Measurements from ENCODE around the gene PAPPA2. TPM values are rescaled to one million over a fixed set of nuclear protein-coding genes. Genes with fewer than 3 reads are reported as not detected.
"Not testable (repeated sequence)": the region's sequence is repeated elsewhere in the genome, so short reads cannot be mapped to it uniquely, and the experiment has no call there.

Gene PAPPA2
- total RNA-seq, 2 experiments from 2014 or later: 0.03 TPM; not detected in 1

DNA sequence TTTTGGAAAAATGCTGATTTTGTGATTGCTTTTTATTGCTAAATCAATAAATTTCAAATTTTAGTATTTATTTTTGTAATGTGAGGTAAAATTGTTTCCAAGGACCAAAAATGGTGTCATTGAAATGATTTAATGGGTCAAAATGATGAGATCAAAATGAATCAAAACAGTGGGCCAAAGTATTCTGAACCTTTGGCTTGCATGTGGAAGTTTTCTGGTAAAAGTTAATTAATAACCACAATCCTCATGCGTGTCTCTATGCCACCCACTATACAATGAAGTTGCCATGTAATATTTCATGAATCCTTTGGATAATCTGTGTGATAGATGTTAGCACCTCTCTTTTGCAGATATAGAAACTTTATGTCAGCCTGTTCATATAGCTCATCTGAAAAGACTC is 83.8 kb downstream of the PAPPA2 start:
- H3K4me3 Mint-ChIP-seq: no peak overlapping the region
- H3K27ac Mint-ChIP-seq: no peak overlapping the region
- peaks cover 2% of the 10 kb centered on the region for H3K4me1 Mint-ChIP-seq
- H3K27me3 Mint-ChIP-seq: peaks cover 2% of the 10 kb centered on the region
- H3K36me3 Mint-ChIP-seq: no peaks in the 10 kb centered on the region
- no peak for DNase-seq
- no peaks in the 10 kb centered on the region for H3K9me3 Mint-ChIP-seq
- POLR2A ChIA-PET: no interaction called here
- ATAC-seq (ENCODE audit: low read depth): no peak

DNA sequence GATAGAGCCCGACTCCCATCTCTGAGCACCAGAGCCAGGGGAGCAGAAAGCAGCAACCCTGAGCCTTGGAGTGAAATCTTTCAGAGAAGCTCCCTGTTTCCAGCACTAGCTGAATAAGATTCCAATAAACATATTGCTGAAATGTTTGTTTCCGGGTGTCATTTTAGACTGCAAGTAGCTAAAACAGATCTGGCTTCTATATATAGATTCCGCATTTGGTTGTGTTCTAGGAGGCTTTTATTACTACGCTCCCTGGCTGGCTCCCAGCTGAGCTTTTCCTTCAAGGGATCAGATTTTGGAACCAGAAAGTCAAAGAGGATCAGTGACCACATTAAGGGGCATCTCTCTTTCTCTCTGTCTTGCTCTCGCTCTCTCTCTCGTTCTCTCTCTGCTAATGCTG is 88.2 kb downstream of the PAPPA2 start:
- H3K27me3 Mint-ChIP-seq: peaks cover 18% of the 10 kb centered on the region

DNA sequence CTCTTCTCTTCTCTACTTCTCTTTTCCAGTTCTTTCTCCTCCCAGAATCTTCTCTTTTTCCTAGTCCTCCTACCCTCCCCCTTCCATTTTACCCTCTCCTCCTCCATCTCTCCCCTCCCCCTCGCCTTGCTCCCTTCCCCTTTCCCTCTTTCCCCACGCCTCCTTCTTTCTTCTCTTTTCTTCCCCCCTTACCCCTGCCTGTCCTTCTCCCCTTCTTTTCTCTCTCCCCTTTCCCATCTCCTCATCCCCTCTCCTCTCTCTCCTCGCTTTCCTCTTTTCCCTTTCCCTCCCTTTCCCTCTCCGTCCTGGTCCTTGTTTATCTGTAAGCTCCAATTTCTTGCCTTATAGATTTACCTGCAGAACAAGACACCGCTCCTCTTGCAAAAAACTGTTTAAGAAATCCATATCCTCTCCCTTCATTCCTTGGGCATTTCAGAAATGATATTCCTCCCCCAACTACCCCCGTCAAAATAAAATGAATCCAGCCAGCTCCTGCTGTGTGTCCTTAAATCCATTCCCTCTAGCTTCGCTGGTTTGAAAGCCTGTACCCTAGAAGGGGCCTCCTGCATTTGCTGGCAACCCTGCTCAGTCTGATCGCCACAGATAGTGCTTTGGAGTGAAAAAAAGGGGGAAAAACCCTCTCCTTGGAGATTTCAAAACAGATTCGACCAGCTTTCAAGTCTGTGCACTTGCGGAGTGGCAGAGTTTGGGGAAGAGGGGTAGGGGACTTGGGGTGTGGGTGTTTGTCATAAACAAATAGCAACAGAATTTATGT is 89.4 kb downstream of the PAPPA2 start:
- POLR2A ChIA-PET: interaction anchor here (0.6 kb wide), 1 partner anchor 148 kb away, joined by 3 read pairs; no protein-coding TSS in a partner anchor
- Mint-ChIP-seq H3K36me3 (no peaks in the 10 kb centered on the region), H3K27ac (no peak overlapping the region), H3K9me3 (no peaks in the 10 kb centered on the region), H3K27me3 (peaks cover 18% of the 10 kb centered on the region), H3K4me3 (no peak overlapping the region), H3K4me1 (no peaks in the 10 kb centered on the region)
- DNase-seq (no peak), ATAC-seq (ENCODE audit: low read depth) (no peak)

More for the DNA sequence above, 88.2 kb downstream of the PAPPA2 start:
- POLR2A ChIA-PET: no interaction called here
- H3K36me3 Mint-ChIP-seq: no peaks in the 10 kb centered on the region
- ATAC-seq (ENCODE audit: low read depth) (no peak), DNase-seq (no peak)
- H3K4me3 Mint-ChIP-seq: no peak overlapping the region
- no peaks in the 10 kb centered on the region for H3K4me1 Mint-ChIP-seq
- H3K27ac Mint-ChIP-seq: no peak overlapping the region
- H3K9me3 Mint-ChIP-seq: no peaks in the 10 kb centered on the region

DNA sequence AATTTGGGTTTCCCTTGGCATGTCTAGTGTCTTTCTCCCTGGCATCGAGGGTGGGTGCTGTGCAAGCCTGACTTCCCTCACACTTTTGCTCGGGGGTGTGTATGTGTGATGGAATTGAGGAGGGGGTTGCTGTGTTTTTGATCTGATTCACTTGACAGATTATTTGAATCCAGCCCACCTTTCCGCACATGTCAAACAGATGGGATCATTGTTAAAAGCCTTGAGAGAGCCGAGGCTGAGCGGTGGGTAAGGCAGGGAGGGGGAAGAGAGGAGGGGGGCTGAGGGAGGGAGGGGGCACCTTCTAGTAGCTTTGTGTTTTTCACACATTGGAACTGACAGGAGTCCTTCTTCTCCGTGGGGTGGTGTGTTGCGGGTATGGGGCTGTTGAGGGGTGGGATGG is 90.0 kb downstream of the PAPPA2 start:
- Mint-ChIP-seq H3K4me3 (no peak overlapping the region), H3K4me1 (no peaks in the 10 kb centered on the region), H3K9me3 (no peaks in the 10 kb centered on the region), H3K27me3 (peaks cover 18% of the 10 kb centered on the region), H3K36me3 (no peaks in the 10 kb centered on the region), H3K27ac (no peak overlapping the region)
- POLR2A ChIA-PET: interaction anchor here (0.6 kb wide), 1 partner anchor 149 kb away, joined by 3 read pairs; no protein-coding TSS in a partner anchor
- ATAC-seq (ENCODE audit: low read depth) (no peak), DNase-seq (no peak)

DNA sequence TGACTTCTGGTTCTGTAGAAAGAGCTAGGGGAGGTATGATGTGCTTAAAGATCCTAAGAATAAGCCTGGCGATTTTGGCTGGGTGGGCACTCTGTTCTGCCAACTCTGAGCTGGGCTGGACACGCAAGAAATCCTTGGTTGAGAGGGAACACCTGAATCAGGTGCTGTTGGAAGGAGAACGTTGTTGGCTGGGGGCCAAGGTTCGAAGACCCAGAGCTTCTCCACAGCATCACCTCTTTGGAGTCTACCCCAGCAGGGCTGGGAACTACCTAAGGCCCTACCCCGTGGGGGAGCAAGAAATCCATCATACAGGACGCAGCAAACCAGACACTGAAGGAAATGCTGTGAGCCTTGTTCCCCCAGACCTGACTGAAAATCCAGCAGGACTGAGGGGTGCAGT is 93.3 kb downstream of the PAPPA2 start:
- ATAC-seq (ENCODE audit: low read depth) (no peak), DNase-seq (no peak)
- POLR2A ChIA-PET: no interaction called here
- H3K27ac Mint-ChIP-seq: no peak overlapping the region
- no peak overlapping the region for H3K4me3 Mint-ChIP-seq
- H3K27me3 Mint-ChIP-seq: peaks cover 18% of the 10 kb centered on the region
- H3K4me1 Mint-ChIP-seq: no peaks in the 10 kb centered on the region
- H3K36me3 Mint-ChIP-seq: no peaks in the 10 kb centered on the region
- H3K9me3 Mint-ChIP-seq: no peaks in the 10 kb centered on the region

DNA sequence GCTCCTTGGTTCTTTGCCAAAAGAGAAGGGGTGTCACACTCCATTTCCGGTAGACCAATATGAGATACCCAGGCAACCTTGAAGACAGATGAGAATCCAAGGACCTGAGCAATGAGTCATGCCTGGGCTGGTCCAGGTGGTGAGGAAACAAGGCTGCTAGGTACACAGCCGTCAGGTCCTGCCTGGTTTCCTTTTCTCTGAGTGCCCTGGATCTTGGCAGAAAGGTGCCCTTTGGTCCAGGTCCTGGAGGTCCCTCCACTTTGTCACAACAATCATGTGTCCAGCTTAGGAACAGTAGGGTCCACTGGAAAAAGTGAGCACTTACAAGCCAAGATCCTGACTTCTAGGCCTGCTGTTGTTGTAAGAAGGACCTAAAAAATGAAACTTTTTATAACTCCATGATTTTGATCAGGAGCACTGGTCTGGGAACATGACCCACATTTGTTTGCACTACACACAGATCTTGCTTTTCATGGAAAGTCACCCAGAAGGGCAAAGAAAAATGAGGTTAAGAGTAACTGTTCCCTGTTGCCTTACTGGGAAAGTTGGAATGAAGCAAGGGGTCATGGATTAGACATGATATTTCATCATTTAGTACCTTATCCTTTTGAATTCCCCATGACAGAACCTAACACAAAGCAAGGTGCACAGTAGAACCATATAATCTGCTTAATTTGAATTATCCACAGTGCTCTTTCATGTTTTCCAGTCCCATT is 94.7 kb downstream of the PAPPA2 start:
- Mint-ChIP-seq H3K27ac (no peak overlapping the region), H3K4me3 (no peak overlapping the region), H3K9me3 (no peaks in the 10 kb centered on the region), H3K4me1 (no peaks in the 10 kb centered on the region), H3K36me3 (no peaks in the 10 kb centered on the region), H3K27me3 (peaks cover 9% of the 10 kb centered on the region)
- POLR2A ChIA-PET: no interaction called here
- DNase-seq (no peak), ATAC-seq (ENCODE audit: low read depth) (no peak)

DNA sequence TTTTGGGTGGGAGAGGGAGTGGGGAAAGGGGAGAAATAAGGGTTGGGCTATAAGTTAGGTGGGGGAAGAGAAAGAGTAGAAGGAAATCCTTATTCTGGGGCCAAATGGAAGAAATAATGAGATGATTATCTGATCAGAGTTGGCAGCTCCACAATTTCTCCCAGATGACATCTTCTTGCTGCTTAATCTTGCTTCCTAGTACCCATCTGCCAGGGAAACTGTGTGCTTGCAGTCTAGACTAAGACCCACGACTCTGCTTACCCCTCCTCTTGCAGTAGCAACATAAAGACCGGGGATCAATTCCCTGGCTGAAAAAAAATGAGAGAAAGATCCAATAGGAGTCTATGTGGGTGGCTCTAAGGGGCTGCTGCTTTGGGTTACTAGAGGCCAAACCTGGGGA is 95.6 kb downstream of the PAPPA2 start:
- Mint-ChIP-seq H3K4me3 (no peak overlapping the region), H3K9me3 (no peaks in the 10 kb centered on the region), H3K27me3 (peaks cover 2% of the 10 kb centered on the region), H3K4me1 (no peaks in the 10 kb centered on the region), H3K27ac (no peak overlapping the region), H3K36me3 (no peaks in the 10 kb centered on the region)
- ATAC-seq (ENCODE audit: low read depth) (no peak), DNase-seq (no peak)
- POLR2A ChIA-PET: no interaction called here

DNA sequence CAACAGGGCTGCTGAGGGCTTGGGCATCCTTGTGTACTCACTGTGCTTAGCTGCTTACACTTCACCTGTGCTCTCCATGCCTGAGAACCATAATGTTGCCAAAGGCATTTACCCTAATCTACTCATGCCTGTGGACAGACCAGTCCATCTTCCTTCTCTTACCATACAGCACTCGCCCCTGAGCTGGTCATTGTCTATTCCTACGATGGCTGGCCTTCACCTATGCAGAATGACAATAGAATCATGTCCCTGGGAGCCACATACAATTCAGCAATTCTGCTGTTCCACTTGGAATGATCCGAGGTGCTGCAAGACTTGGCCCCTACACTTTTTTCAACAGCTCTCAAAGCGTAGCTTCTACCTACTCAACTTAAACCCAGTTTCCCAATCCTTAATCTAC is 96.5 kb downstream of the PAPPA2 start:
- Mint-ChIP-seq H3K4me1 (no peaks in the 10 kb centered on the region), H3K4me3 (no peak overlapping the region), H3K36me3 (no peaks in the 10 kb centered on the region), H3K27ac (no peak overlapping the region), H3K27me3 (no peaks in the 10 kb centered on the region), H3K9me3 (no peaks in the 10 kb centered on the region)
- DNase-seq (no peak), ATAC-seq (ENCODE audit: low read depth) (no peak)
- POLR2A ChIA-PET: no interaction called here

DNA sequence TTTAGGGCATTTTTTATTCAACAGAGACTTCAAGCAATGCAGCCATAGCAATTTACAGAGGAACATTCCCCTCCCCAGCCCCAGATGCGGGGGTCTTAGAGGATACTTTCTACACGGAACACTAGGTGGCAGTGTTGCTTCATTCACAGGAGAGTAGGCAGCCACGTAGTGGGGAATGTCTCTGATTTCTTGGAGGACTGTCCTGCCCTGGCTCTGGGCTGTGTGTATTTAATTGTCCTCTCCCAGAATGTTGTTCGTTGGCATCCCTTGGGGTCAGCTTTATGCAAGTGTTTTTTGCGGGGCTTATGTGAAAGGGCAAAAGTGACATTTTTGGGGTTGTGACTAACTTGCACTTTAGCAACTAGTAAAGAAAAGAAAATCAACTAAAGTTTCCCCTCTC is 96.9 kb downstream of the PAPPA2 start:
- H3K4me3 Mint-ChIP-seq: no peak overlapping the region
- POLR2A ChIA-PET: no interaction called here
- no peak overlapping the region for H3K27ac Mint-ChIP-seq
- DNase-seq (peak; percentile 27), ATAC-seq (ENCODE audit: low read depth) (no peak)
- no peaks in the 10 kb centered on the region for H3K36me3 Mint-ChIP-seq
- H3K27me3 Mint-ChIP-seq: no peaks in the 10 kb centered on the region
- H3K4me1 Mint-ChIP-seq: no peaks in the 10 kb centered on the region
- no peaks in the 10 kb centered on the region for H3K9me3 Mint-ChIP-seq

DNA sequence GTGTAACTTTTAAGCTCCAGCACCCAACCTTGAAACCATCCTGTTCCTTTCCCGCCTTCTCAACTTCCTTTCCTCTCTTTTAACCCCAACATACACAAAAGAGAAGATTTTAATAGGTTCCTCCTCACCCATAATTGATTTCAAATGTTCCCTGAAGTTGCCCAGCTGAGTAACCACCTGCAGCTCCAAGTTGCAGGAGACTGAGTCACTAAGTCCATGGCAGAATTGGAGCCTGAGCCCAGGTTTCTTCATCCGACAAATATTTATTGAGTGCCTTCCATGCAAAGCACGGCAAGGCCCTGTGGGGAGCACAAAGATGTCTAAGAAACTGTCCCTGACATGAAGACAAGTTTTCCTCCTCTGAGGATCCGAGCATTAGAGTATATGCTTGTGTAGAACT is 97.7 kb downstream of the PAPPA2 start:
- H3K4me1 Mint-ChIP-seq: no peaks in the 10 kb centered on the region
- H3K36me3 Mint-ChIP-seq: no peaks in the 10 kb centered on the region

DNA sequence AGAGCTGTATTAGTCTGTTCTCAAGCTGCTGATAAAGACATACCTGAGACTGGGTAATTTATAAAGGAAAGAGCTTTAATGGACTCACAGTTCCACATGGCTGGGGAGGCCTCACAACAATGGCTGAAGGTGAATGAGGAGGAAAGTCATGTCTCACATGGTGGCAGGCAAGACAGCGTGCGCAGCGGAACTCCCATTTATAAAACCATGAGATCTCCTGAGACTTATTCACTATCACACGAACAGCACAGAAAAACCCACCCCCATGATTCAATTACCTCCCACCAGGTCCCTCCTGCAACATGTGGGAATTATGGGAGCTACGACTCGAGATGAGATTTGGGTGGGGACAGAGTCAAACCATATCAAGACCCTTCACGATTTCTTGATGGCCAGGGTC is 98.8 kb downstream of the PAPPA2 start:
- DNase-seq; H3K4me3 Mint-ChIP-seq; H3K27ac Mint-ChIP-seq; H3K27me3 Mint-ChIP-seq; POLR2A ChIA-PET; H3K36me3 Mint-ChIP-seq; ATAC-seq (ENCODE audit: low read depth); H3K9me3 Mint-ChIP-seq; H3K4me1 Mint-ChIP-seq: not testable (repeated sequence)

More for the DNA sequence above, 97.7 kb downstream of the PAPPA2 start:
- no peaks in the 10 kb centered on the region for H3K27me3 Mint-ChIP-seq
- ATAC-seq (ENCODE audit: low read depth): no peak
- H3K27ac Mint-ChIP-seq: no peak overlapping the region
- H3K9me3 Mint-ChIP-seq: no peaks in the 10 kb centered on the region
- POLR2A ChIA-PET: no interaction called here
- H3K4me3 Mint-ChIP-seq: no peak overlapping the region
- no peak for DNase-seq

DNA sequence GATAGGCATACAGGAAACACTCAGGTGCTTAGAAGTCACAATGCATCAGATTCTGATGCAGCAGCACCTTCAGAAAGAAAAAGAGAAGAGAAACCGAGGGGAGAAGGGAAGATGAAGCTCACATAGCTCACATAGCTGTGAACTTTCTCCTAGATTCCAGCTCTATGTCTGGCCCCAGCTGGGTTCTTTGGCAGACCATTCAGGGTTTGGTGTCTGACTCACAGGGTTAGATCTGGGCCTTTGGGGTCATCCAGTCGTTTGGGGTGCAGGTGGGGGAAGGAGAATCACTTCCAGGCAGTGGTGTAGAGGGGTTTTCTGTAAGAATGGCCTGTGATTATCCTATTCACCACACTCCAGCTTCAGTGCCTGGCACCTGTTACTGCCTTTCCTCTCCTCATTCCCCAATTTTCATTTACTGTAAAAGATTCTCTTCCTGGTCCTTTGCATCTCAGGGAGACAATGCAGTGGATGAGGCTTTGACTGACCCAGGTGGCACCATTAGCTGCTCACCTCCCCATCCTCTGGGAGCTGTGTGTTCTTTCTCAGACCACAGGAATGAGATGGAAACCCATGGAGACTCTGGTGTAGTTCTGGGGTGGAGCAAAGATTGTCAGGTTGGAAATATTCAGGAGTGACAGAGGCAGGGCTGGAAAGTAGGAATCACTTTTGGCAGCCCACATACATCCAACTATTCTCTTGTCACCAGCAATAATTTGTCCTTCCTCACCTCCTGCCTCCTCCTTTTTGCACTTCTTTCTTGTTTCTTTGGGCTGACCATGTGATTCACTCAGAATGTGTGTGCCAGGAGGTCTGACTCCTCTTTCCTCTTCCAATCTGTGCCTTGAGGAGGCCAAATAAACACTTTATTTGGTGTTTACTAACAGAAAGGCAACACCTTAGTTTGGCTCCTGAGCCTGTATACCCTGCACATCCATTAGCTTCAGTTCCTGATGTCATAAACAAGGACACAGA is 103.3 kb downstream of the PAPPA2 start:
- H3K36me3 Mint-ChIP-seq: no peaks in the 10 kb centered on the region
- POLR2A ChIA-PET: no interaction called here

DNA sequence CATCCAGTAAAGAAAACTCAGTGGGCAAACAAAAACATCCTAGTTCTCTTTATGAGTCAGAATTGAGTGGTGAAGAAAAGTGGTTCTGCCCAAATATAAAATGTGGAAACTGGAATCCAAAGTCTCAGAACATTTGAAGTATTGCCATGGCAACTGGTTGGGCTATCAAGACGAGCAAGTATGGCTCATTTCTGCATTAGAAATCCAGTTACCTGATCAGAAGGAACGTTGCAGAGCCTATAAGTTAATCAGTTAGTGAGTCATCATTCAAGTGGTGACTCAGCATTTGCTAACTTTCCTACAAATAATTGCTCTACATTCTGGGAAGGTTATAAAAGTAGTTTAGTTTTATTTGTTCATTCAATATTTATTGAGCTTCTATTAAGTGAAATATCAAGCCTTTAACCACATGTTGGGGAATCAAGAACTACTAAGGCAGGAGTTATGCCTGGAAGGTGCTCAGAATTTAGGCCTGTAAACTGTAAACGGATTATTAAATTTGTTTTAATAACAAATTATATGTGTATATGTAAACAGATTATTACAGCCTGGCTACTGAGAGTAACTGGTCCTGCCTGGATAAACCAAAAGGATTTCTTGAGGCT is 104.3 kb downstream of the PAPPA2 start:
- no peak overlapping the region for H3K27ac Mint-ChIP-seq
- DNase-seq (no peak), ATAC-seq (ENCODE audit: low read depth) (no peak)
- no peaks in the 10 kb centered on the region for H3K9me3 Mint-ChIP-seq
- H3K4me3 Mint-ChIP-seq: no peak overlapping the region
- POLR2A ChIA-PET: no interaction called here
- H3K4me1 Mint-ChIP-seq: no peaks in the 10 kb centered on the region
- no peaks in the 10 kb centered on the region for H3K27me3 Mint-ChIP-seq
- H3K36me3 Mint-ChIP-seq: no peaks in the 10 kb centered on the region

More for the DNA sequence above, 103.3 kb downstream of the PAPPA2 start:
- no peak for DNase-seq
- no peak for ATAC-seq (ENCODE audit: low read depth)
- no peaks in the 10 kb centered on the region for H3K4me1 Mint-ChIP-seq
- no peak overlapping the region for H3K27ac Mint-ChIP-seq
- no peaks in the 10 kb centered on the region for H3K27me3 Mint-ChIP-seq
- no peaks in the 10 kb centered on the region for H3K9me3 Mint-ChIP-seq
- no peak overlapping the region for H3K4me3 Mint-ChIP-seq

Data from activated naive CD8-positive, alpha-beta T cell treated with anti-CD3 and anti-CD28 coated beads, Interleukin-2, amount 10 ng/mL, durations not matched to agents 7 days and 5 days (primary cell).